GM12892 (cell line): ENCODE measurements around the gene MRPL28.

Experiments
- POLR2A ChIP-seq: IDR thresholded peaks from 2 replicates; pipeline ENCODE4 v1.6.1; 2011; ENCODE audit warnings: low read depth, low read length, control low read depth
- POLR2AphosphoS5 ChIP-seq: IDR thresholded peaks from 2 replicates; pipeline ENCODE4 v1.6.1; 2011; ENCODE audit warnings: low read depth, low read length, control low read depth

- TF ChIP-seq POLR2A (no peak), POLR2AphosphoS5 (no peak)
Observed at GRCh38 chr16:359067-359763, 11.1 kb downstream of the MRPL28 start.
